Urinary bladder (tissue), 4 donors: Measurements from ENCODE around the gene IRF1. TPM values are rescaled to one million over a fixed set of nuclear protein-coding genes. Genes with fewer than 3 reads are reported as not detected.
"Not testable (repeated sequence)": the region's sequence is repeated elsewhere in the genome, so short reads cannot be mapped to it uniquely, and the experiment has no call there.

ENCODE experiments used
- DNase-seq: peaks from one replicate; pipeline ENCODE4 v3.0.0-alpha.2; 2015; ENCODE audit errors: extremely low spot score
- H3K27ac ChIP-seq: one replicate; pipeline ENCODE4 v1.5.1; 2013; ENCODE audit warnings: low read depth, mild to moderate bottlenecking, moderate library complexity
- H3K36me3 ChIP-seq: one replicate; pipeline ENCODE4 v1.6.1; 2013; ENCODE audit warnings: mild to moderate bottlenecking, moderate library complexity; ENCODE audit not compliant: insufficient read depth
- H3K4me1 ChIP-seq: one replicate; pipeline ENCODE4 v1.6.1; 2013; ENCODE audit warnings: mild to moderate bottlenecking, moderate library complexity; ENCODE audit not compliant: insufficient read depth
- H3K4me3 ChIP-seq: one replicate; pipeline ENCODE4 v1.5.1; 2013; ENCODE audit warnings: low read depth, low read length
- WGBS: extraction: QIAGEN DNeasy Blood & Tissue Kit; methylation state at CpG from one replicate; pipeline ENCODE4 v1.1.7; 2013; 5-methylcytosine and 5-hydroxymethylcytosine counted together
- polyA plus RNA-seq: library from polyadenylated mRNA; stranded (reverse); fragments of 200-250 nt; gene quantifications from one replicate; pipeline ENCODE4 v1.2.3, GENCODE V29; 2013
- total RNA-seq: library from RNA; depleted of rRNA; stranded (reverse); fragments of >200 nt; gene quantifications from one replicate; pipeline ENCODE4 v1.2.3, GENCODE V29; 2014
- donor health status: healthy with polysubstance abuse.
- donor health status: healthy.

Gene IRF1
- total and polyA plus RNA-seq, 2 donors, result 16.4 to 26.0 TPM

DNA sequence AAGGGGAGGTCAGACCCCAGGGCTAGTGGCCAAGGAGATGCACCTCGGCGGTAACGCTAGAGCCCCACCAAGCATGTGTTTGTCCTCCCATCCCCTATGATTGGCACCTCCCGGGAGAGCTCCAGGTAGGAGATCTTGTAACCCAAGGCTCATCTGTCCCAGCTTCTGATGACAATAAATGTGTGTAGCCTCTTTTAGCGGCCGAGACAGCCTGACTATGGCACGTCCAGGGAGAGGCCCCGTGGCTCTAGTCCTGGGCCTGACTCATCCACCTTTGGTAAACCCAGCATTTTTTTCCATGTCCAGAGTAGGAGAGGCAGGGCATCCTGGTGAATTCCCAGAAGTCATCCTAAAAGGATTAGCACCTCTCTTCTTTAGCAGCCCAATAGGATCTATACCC lies 39.2 kb downstream of the IRF1 start:
- no peak overlapping the region for H3K4me3 ChIP-seq
- WGBS, result 86% methylated on average over 8 of the region's 8 CpGs
- no peak overlapping the region for H3K27ac ChIP-seq
- peaks cover 4% of the 10 kb centered on the region for H3K4me1 ChIP-seq
- DNase-seq, result no peak
- H3K36me3 ChIP-seq, result peaks cover 3% of the 10 kb centered on the region

DNA sequence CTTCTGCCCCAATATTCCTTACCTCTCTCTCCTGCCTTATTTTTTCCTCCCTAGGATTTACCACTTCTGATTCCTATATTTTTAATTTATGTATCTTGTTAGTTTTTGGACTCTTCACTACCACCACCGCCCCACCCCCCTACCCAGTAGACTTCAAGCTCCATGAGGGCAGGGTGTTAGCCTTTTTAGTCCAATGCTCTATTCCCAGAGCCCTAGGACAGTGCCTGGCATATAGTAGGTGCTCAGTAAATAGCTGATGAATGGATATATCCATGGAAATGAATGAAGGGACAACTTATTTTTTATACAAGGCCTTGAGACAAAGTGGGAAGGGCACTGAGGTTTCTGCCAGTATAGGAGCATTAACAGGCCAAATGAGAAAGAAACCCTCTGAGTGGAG lies 41.5 kb downstream of the IRF1 start:
- Histone ChIP-seq H3K4me3 (no peak overlapping the region), H3K27ac (no peak overlapping the region), H3K4me1 (peaks cover 3% of the 10 kb centered on the region), H3K36me3 (peaks cover 3% of the 10 kb centered on the region)
- no peak for DNase-seq
- 99% methylated on average over 1 of the region's 1 CpG for WGBS

- WGBS, result 94% methylated on average over 2 of the region's 2 CpGs
- Histone ChIP-seq H3K36me3 (peaks cover 3% of the 10 kb centered on the region), H3K4me3 (no peak overlapping the region), H3K4me1 (peaks cover 3% of the 10 kb centered on the region), H3K27ac (no peak overlapping the region)
- DNase-seq, result no peak
Measured at GRCh38 chr5:132447196-132447595, 43.4 kb downstream of the IRF1 start.

GRCh38 chr5:132446621-132447020 lies 44.0 kb downstream of the IRF1 start:
- no peak for DNase-seq
- Histone ChIP-seq H3K27ac (no peak overlapping the region), H3K4me3 (no peak overlapping the region), H3K4me1 (peaks cover 3% of the 10 kb centered on the region), H3K36me3 (peaks cover 3% of the 10 kb centered on the region)
- WGBS, result 35% methylated on average over 6 of the region's 6 CpGs

- peaks cover 3% of the 10 kb centered on the region for H3K4me1 ChIP-seq
- peaks cover 3% of the 10 kb centered on the region for H3K36me3 ChIP-seq
- no peak overlapping the region for H3K27ac ChIP-seq
- DNase-seq, result no peak
- no peak overlapping the region for H3K4me3 ChIP-seq
- WGBS, result 47% methylated on average over 3 of the region's 3 CpGs
Measured at GRCh38 chr5:132445930-132446329, 44.6 kb downstream of the IRF1 start.

GRCh38 chr5:132445640-132445923 lies 45.0 kb downstream of the IRF1 start:
- H3K27ac ChIP-seq, result no peak overlapping the region
- no peak overlapping the region for H3K4me3 ChIP-seq
- H3K36me3 ChIP-seq, result peaks cover 3% of the 10 kb centered on the region
- H3K4me1 ChIP-seq, result peaks cover 3% of the 10 kb centered on the region
- 91% methylated on average over 4 of the region's 4 CpGs for WGBS
- DNase-seq, result no peak

DNA sequence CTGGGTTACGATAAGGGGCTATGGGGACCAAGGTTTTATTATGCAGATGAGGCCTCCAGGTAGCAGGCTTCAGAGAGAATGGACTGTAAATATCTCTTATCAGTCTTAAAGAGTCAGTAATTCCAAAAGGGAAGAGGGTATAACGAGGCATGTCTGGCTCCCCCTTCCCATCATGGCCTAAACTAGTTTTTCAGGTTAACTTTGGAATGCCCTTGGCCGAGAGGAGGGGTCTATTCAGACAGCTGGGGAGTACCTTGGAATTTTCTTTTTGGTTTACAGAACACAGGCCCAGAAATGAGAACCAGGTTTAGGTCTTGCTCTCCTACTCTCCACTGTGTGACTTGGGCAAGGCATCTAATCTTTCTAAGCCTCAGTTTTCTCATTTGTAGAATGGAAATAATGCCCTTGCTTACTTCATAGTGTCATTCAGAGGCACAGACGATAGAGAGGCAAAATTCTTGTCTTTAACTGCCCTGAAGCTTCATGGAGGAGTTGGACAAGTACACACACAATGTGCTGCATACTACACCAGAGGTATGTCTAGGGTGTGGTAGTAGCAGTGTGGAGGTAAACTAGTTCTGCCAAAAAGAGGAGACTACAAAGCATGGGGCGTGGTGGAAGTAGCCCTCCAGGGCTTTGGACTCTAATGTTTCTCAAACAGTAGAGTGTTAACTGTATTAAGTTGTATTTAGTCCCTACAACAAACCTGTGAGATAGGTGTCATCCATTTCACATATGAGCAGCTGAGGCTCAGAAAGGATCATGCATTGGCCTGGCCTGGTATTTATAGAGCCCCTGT lies 45.5 kb downstream of the IRF1 start:
- no peak for DNase-seq
- H3K4me3 ChIP-seq, result no peak overlapping the region
- WGBS, result 92% methylated on average over 5 of the region's 5 CpGs
- H3K4me1 ChIP-seq, result peaks cover 3% of the 10 kb centered on the region
- no peak overlapping the region for H3K27ac ChIP-seq
- H3K36me3 ChIP-seq, result peaks cover 3% of the 10 kb centered on the region

DNA sequence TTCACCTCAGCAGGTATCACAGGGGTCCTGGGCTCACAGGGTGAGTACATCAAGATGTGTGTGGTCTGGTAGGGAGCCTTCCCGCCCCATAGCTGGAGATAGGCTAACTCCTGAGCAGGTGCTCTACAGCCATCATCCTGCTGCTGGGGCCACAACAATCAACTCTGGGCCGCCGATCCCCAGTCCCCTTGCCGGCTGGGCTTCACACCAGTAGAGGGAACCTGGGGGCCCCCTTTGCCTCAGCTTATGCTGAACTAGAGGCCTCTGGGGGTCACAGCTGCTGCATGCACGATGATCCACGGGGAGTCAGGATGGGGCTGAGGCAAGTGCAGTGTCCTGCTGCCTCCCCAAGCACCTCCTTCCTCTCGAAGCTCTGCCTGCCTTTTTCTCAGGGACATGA lies 46.5 kb downstream of the IRF1 start:
- Histone ChIP-seq H3K4me1 (peaks cover 3% of the 10 kb centered on the region), H3K27ac (no peak overlapping the region), H3K36me3 (no peaks in the 10 kb centered on the region), H3K4me3 (no peak overlapping the region)
- WGBS, result 90% methylated on average over 7 of the region's 7 CpGs
- DNase-seq, result no peak

- no peak overlapping the region for H3K4me3 ChIP-seq
- H3K36me3 ChIP-seq, result no peaks in the 10 kb centered on the region
- peak; percentile 50 for DNase-seq
- no peak overlapping the region for H3K27ac ChIP-seq
- no peaks in the 10 kb centered on the region for H3K4me1 ChIP-seq
- WGBS, result 17% methylated on average over 7 of the region's 7 CpGs
Measured at GRCh38 chr5:132439521-132440089, 51.0 kb downstream of the IRF1 start.

DNA sequence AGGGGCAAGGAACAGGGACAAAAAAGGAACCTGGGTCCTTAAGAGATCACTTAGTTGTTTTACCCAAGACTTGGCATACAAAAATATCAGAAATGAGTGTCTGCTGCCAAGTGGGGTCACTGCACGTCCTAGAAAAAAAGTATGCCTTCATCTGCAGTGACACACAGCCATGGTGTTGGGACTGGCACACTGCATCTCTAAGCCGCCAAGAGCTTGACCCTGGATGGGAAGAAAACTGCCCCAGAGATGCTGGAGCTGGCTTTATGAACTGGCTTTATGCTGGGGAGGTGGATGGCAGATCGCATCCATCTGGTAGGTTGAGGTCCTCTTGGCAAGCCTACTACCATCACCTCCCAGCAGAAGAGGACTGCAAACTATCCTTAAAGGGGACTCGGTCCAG lies 51.7 kb downstream of the IRF1 start:
- 56% methylated on average over 4 of the region's 4 CpGs for WGBS
- Histone ChIP-seq H3K36me3 (no peaks in the 10 kb centered on the region), H3K4me3 (no peak overlapping the region), H3K4me1 (no peaks in the 10 kb centered on the region), H3K27ac (peak overlapping the region; percentile 59)
- DNase-seq, result no peak

DNA sequence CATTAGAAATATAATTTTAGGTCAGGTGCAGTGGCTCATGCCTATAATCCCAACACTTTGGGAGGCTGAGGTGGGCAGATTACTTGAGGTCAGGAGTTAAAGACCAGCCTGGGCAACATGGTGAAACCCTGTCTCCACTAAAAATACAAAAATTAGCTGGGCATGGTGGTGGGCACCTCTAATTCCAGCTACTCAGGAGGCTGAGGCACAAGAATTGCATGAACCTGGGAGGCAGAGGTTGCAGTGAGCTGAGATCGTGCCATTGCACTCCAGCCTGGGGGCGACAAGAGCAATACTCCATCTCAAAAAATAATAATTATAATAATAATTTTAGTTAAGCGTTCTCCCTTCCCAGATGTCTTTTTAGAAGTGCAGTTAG lies 52.3 kb downstream of the IRF1 start:
- not testable (repeated sequence) for H3K4me1 ChIP-seq, H3K36me3 ChIP-seq, H3K4me3 ChIP-seq, DNase-seq
- WGBS, result 96% methylated on average over 3 of the region's 3 CpGs
- peak overlapping the region; percentile 82 for H3K27ac ChIP-seq

GRCh38 chr5:132437604-132438266 lies 52.8 kb downstream of the IRF1 start:
- Histone ChIP-seq H3K4me1 (no peaks in the 10 kb centered on the region), H3K27ac (peak overlapping the region; percentile 82), H3K4me3 (no peak overlapping the region), H3K36me3 (no peaks in the 10 kb centered on the region)
- 26% methylated on average over 3 of the region's 3 CpGs for WGBS
- peak; percentile 47 for DNase-seq

GRCh38 chr5:132436936-132437335 lies 53.6 kb downstream of the IRF1 start:
- no peak overlapping the region for H3K4me3 ChIP-seq
- no peaks in the 10 kb centered on the region for H3K36me3 ChIP-seq
- WGBS, result 97% methylated on average over 3 of the region's 3 CpGs
- H3K4me1 ChIP-seq, result no peaks in the 10 kb centered on the region
- DNase-seq, result no peak
- H3K27ac ChIP-seq, result no peak overlapping the region

DNA sequence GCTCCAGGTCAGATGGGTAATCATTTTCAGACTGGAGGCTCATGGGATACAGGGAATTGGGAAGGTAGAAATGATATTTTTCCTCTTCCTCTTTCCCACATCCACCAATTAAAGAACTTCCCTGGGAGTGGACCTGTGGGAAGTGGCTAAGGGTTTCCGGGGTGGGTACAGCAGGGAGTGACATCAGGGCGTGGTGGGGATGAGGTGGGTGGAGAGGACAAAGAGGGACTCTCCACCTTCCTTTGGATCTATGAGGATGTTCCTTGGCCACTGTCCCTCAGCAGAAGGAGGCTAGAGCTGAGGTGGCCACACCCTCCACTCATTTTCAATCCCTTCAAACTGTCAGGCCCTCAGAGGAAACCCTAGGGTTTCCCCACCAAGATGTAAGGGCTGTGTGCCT lies 54.7 kb downstream of the IRF1 start:
- WGBS, result 90% methylated on average over 2 of the region's 2 CpGs
- Histone ChIP-seq H3K4me3 (no peak overlapping the region), H3K36me3 (no peaks in the 10 kb centered on the region), H3K4me1 (peaks cover 2% of the 10 kb centered on the region), H3K27ac (no peak overlapping the region)
- no peak for DNase-seq
